ENCODE measurements around the gene HLA-DQA1.

DNA sequence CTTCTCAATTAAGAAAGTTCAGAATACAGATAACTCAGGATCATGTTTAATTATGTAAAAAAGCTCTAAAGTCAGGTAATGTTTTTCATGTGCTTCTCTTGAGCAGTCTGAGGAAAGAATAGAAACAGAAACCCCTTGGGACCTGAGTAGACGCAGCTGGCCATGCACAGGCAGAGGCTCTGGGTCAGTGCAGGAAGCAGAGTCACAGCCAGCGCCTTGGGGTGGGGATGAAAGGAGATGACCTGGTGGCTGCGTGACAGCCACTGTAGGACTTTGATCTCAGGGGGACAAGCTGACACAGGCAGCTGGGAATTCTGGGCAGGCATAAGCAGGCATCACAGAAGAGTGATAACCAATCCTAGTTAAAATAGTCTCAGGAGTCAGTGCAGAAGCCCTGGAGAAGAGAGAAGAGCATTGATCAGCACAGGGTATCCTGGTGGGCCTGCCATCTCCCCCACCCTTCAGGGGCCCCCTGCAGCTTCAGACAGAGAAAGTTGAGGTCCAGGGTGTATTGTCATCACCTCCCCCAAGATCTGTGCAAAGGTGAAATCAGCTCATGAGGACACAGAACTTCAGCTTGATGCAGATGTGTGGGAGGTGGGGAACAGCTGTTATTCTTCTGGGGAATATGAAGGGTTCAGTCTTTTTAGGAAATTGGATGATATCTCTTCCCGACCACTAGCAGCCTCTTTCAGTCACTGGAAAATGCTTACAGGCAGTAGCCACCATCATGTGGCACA, 22.8 kb downstream of the HLA-DQA1 start:
- TF ChIP-seq ATF2 (CRISPR knock-in tag; IDR thresholded peaks at IDR 0.05; ENCODE audit: borderline replicate concordance, low read depth): no peak
- TF ChIP-seq, protein P1, sequence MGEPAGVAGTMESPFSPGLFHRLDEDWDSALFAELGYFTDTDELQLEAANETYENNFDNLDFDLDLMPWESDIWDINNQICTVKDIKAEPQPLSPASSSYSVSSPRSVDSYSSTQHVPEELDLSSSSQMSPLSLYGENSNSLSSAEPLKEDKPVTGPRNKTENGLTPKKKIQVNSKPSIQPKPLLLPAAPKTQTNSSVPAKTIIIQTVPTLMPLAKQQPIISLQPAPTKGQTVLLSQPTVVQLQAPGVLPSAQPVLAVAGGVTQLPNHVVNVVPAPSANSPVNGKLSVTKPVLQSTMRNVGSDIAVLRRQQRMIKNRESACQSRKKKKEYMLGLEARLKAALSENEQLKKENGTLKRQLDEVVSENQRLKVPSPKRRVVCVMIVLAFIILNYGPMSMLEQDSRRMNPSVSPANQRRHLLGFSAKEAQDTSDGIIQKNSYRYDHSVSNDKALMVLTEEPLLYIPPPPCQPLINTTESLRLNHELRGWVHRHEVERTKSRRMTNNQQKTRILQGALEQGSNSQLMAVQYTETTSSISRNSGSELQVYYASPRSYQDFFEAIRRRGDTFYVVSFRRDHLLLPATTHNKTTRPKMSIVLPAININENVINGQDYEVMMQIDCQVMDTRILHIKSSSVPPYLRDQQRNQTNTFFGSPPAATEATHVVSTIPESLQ (CRISPR knock-in tag; IDR thresholded peaks at IDR 0.05): no peak

Data from WTC11 (cell line).